A549 (cell line): ENCODE results near the gene ATP5ME.
"Not testable (repeated sequence)": the region's sequence is repeated elsewhere in the genome, so short reads cannot be mapped to it uniquely, and the experiment has no call there.

Experiments used
- CTCF ChIP-seq: fragments of >200 bp; sonication (Bioruptor Twin); formaldehyde crosslinking; IDR thresholded peaks from 3 replicates; pipeline ENCODE4 v1.5.1; 2016
- EP300 ChIP-seq, 2 experiments: fragments of >200 bp; sonication (Bioruptor Twin); formaldehyde crosslinking; IDR thresholded peaks; 2 replicates in 1 of 2; 3 replicates in 1 of 2; pipeline ENCODE4 v1.6.1; 2016 to 2017
- HMGXB4 ChIP-seq: fragments of 250-450 bp; sonication (Bioruptor Pico); IDR thresholded peaks from 2 replicates; pipeline ENCODE4 v1.5.0; 2021; ENCODE audit warnings: mild to moderate bottlenecking, moderate library complexity, borderline replicate concordance
- JUN ChIP-seq, 2 experiments: fragments of >200 bp; sonication (Bioruptor Twin); formaldehyde crosslinking; IDR thresholded peaks; 2 replicates in 1 of 2; 3 replicates in 1 of 2; pipeline ENCODE4 v1.6.1; 2016 to 2017
- KDM5A ChIP-seq: fragments of 200-600 bp; sonication (generic); IDR thresholded peaks from 2 replicates; pipeline ENCODE4 v1.6.1; 2016; ENCODE audit warnings: antibody characterized with exemption, mild to moderate bottlenecking
- NR3C1 ChIP-seq: fragments of >200 bp; sonication (Bioruptor Twin); formaldehyde crosslinking; IDR thresholded peaks from 3 replicates; pipeline ENCODE4 v1.6.1; 2017
- RAD21 ChIP-seq, 2 experiments: fragments of >200 bp in 1 of 2; sonication (Bioruptor Twin) in 1 of 2; formaldehyde crosslinking in 1 of 2; IDR thresholded peaks in 1 of 2; conservative IDR thresholded peaks in 1 of 2; 2 replicates in 1 of 2; 3 replicates in 1 of 2; pipeline ENCODE4 v1.6.1; 2012 to 2018; ENCODE audit warnings: inconsistent platforms in 1 of 2
- ZFP36 ChIP-seq: fragments of 450-650 bp; IDR thresholded peaks from 2 replicates; pipeline ENCODE4 v1.6.1; 2014; ENCODE audit warnings: borderline replicate concordance; ENCODE audit not compliant: partially characterized antibody

GRCh38 chr4:668219-668618 is 5.9 kb downstream of the ATP5ME start:
- TF ChIP-seq ZFP36; EP300 (IDR thresholded peaks at IDR 0.05); KDM5A; NR3C1; JUN (IDR thresholded peaks at IDR 0.05); CTCF; HMGXB4 (CRISPR knock-in tag); RAD21 (conservative IDR thresholded peaks at IDR 0.05 in 1 of 2, IDR thresholded peaks at IDR 0.05 in 1 of 2): not testable (repeated sequence)
